Endothelial cell of umbilical vein (primary cell): ENCODE results near the gene CTXND1. TPM values are rescaled to one million over a fixed set of nuclear protein-coding genes. Genes with fewer than 3 reads are reported as not detected.

Source experiments
- BruUV-seq: library from RNA; stranded (reverse); fragments of 400-500 nt; replicated peaks from 2 replicates; lab custom pipeline; 2021; lab: Mats Ljungman, UMichigan
- CTCF ChIA-PET: fragments of 300-600, 350-600 bp; sonication (Branson Sonifier 250); formaldehyde crosslinking; loops from one replicate; lab custom pipeline; 2021; ENCODE audit warnings: antibody characterized with exemption, inconsistent platforms; lab: Charles Lee
- POLR2A ChIA-PET: fragments of 300-600, 350-600 bp; sonication (Branson Sonifier 250); formaldehyde crosslinking; loops from one replicate; lab custom pipeline; 2021; ENCODE audit warnings: antibody characterized with exemption, inconsistent platforms; lab: Charles Lee
- DNase-seq: peaks from one replicate; pipeline ENCODE4 v3.0.0-alpha.2; 2011; ENCODE audit warnings: low read depth, low spot score
- FAIRE-seq: peaks from 2 replicates; lab custom pipeline; 2011; peaks lifted over from hg19 to GRCh38; lab: Jason Lieb, UNC
- H2AFZ ChIP-seq: 2 replicates; pipeline ENCODE4 v1.6.0; 2012; ENCODE audit warnings: low read depth, low read length, control low read depth, inconsistent platforms
- H3K27ac ChIP-seq: 2 replicates; pipeline ENCODE4 v1.5.1; 2011; ENCODE audit warnings: low read depth, mild to moderate bottlenecking, control low read depth, low read length, moderate library complexity; ENCODE audit not compliant: insufficient read depth
- H3K27me3 ChIP-seq, 2 experiments: 2 replicates each; pipeline versions ENCODE4 v1.6.0 to v1.6.1; 2011; ENCODE audit warnings: low read length in 2 of 2, mixed read lengths in 1 of 2; ENCODE audit not compliant: control insufficient read depth in 2 of 2, insufficient read depth in 2 of 2
- H3K36me3 ChIP-seq, 2 experiments: 2 replicates in 1 of 2; 3 replicates in 1 of 2; pipeline ENCODE4 v1.5.1; 2011; ENCODE audit warnings: low read length in 2 of 2, mild to moderate bottlenecking in 1 of 2, moderate library complexity in 1 of 2; ENCODE audit not compliant: control insufficient read depth in 2 of 2, insufficient read depth in 2 of 2; ENCODE audit errors: extremely low read depth in 1 of 2
- H3K4me1 ChIP-seq: 3 replicates; pipeline ENCODE4 v1.5.1; 2011; ENCODE audit warnings: mild to moderate bottlenecking, low read length; ENCODE audit not compliant: control insufficient read depth, insufficient read depth; ENCODE audit errors: extremely low read depth
- H3K4me2 ChIP-seq: 2 replicates; pipeline ENCODE4 v1.6.1; 2011; ENCODE audit warnings: low read length, control low read depth, mixed read lengths; ENCODE audit not compliant: insufficient read depth
- H3K4me3 ChIP-seq, 3 experiments: fragments of 200-600 bp in 1 of 3; sonication (generic), shearing (Covaris generic) in 1 of 3; replicated peaks in 1 of 3; 2 replicates each; pipeline ENCODE4 v1.5.1; 2011 to 2016; ENCODE audit warnings: control low read depth in 3 of 3, low read length in 3 of 3, mild to moderate bottlenecking in 2 of 3, inconsistent platforms in 1 of 3, low read depth in 1 of 3, moderate library complexity in 1 of 3; ENCODE audit not compliant: insufficient read depth in 1 of 3
- H3K79me2 ChIP-seq: 2 replicates; pipeline ENCODE4 v1.6.0; 2012; ENCODE audit warnings: low read length, inconsistent platforms; ENCODE audit not compliant: control insufficient read depth, insufficient read depth
- H3K9ac ChIP-seq: replicated peaks from 2 replicates; pipeline ENCODE3; 2011; ENCODE audit warnings: low read length, control low read depth; ENCODE audit not compliant: insufficient read depth; ENCODE audit errors: extremely low read depth
- H3K9me1 ChIP-seq: replicated peaks from 3 replicates; pipeline ENCODE4 v1.6.0; 2011; ENCODE audit warnings: mild to moderate bottlenecking, low read length; ENCODE audit not compliant: control insufficient read depth, insufficient read depth; ENCODE audit errors: extremely low read depth
- H3K9me3 ChIP-seq: replicated peaks from 2 replicates; pipeline ENCODE4 v1.5.1; 2012; ENCODE audit warnings: low read length, inconsistent platforms; ENCODE audit not compliant: control insufficient read depth, insufficient read depth
- H4K20me1 ChIP-seq: replicated peaks from 2 replicates; pipeline ENCODE3; 2011; ENCODE audit warnings: mild to moderate bottlenecking, low read length; ENCODE audit not compliant: control insufficient read depth, insufficient read depth; ENCODE audit errors: extremely low read depth
- CTCF ChIP-seq, 2 donors: IDR thresholded peaks; 1 replicate in 1 of 2; 2 replicates in 1 of 2; pipeline ENCODE4 v1.5.1; 2011; ENCODE audit warnings: low read length in 2 of 2, mild to moderate bottlenecking in 2 of 2, moderate library complexity in 2 of 2, control low read depth in 1 of 2, inconsistent platforms in 1 of 2, low read depth in 1 of 2; ENCODE audit not compliant: insufficient read depth in 1 of 2; ENCODE audit errors: extremely low read depth in 1 of 2
- EZH2 ChIP-seq: IDR thresholded peaks from 2 replicates; pipeline ENCODE4 v1.6.1; 2012; ENCODE audit warnings: borderline replicate concordance, low read depth, mild to moderate bottlenecking, moderate library complexity, low read length, inconsistent platforms; ENCODE audit not compliant: severe bottlenecking
- FOS ChIP-seq: IDR thresholded peaks from 2 replicates; pipeline ENCODE4 v1.6.1; 2011; ENCODE audit warnings: mild to moderate bottlenecking, low read length, moderate library complexity, borderline replicate concordance; ENCODE audit not compliant: insufficient read depth
- GATA2 ChIP-seq: IDR thresholded peaks from 2 replicates; pipeline ENCODE4 v1.7.0; 2011; ENCODE audit warnings: low read depth, mild to moderate bottlenecking, moderate library complexity, mixed read lengths, low read length; ENCODE audit not compliant: insufficient read length, insufficient read depth
- JUN ChIP-seq: IDR thresholded peaks from 2 replicates; pipeline ENCODE4 v1.6.1; 2011; ENCODE audit warnings: borderline replicate concordance, low read depth; ENCODE audit not compliant: insufficient read length, insufficient read depth
- MAX ChIP-seq: IDR thresholded peaks from 2 replicates; pipeline ENCODE4 v1.6.1; 2011; ENCODE audit not compliant: insufficient read depth, insufficient read length
- dilution Hi-C: fragments of 300-500 bp; cut with MboI; formaldehyde crosslinking; loops from one replicate; pipeline ENCODE4 v1.15.0; 2019; ENCODE audit warnings: low sequenced_read_pairs; ENCODE audit not compliant: extremely low pct_ligation_motif_present
- intact Hi-C: fragments of 100-400 bp; cut with micrococcal nuclease; formaldehyde crosslinking; loops from one replicate; pipeline ENCODE4 v1.10.0; 2022
- polyA plus RNA-seq, 4 experiments: library from polyadenylated mRNA; depleted of rRNA in 3 of 4; stranded (reverse) in 3 of 4; unstranded in 1 of 4; fragments of >200 nt; gene quantifications; 2 replicates each; pipeline versions ENCODE4 v1.2.1 to v1.2.3, GENCODE V29; 2011 to 2012; ENCODE audit warnings: missing spikeins in 1 of 4
- total RNA-seq: library from RNA; stranded (reverse); gene quantifications from 2 replicates; pipeline ENCODE4 v1.2.3, GENCODE V29; 2021

CTXND1 gene
- total and polyA plus RNA-seq, 2 donors (not counting 3 experiments of a cell fraction or from before 2014, with no cell fraction given) = not detected

- Histone ChIP-seq H3K36me3 (no peaks in the 10 kb centered on the region), H4K20me1 (no peaks in the 10 kb centered on the region), H3K9ac (no peak overlapping the region), H3K4me2 (no peak overlapping the region), H3K4me1 (no peaks in the 10 kb centered on the region), H3K9me3 (no peaks in the 10 kb centered on the region), H3K27ac (no peak overlapping the region), H3K4me3 (no peak overlapping the region), H3K27me3 (no peaks in the 10 kb centered on the region), H3K79me2 (no peaks in the 10 kb centered on the region), H2AFZ (no peak overlapping the region), H3K9me1 (no peaks in the 10 kb centered on the region)
- FAIRE-seq (no peak), DNase-seq (no peak)
- no TSS peak for BruUV-seq
- TF ChIP-seq GATA2 (no peak), CTCF (IDR thresholded peaks at IDR 0.05; ENCODE audit: extremely low read depth in 1 of 2, insufficient read depth in 1 of 2, low read depth in 1 of 2, low read length in 2 of 2) (no peak), FOS (no peak), JUN (no peak), MAX (no peak), EZH2 (no peak)
- POLR2A ChIA-PET = no interaction called here
- dilution Hi-C loops (no loop called here), intact Hi-C loops (no loop called here)
- CTCF ChIA-PET = interaction anchor here (0.7 kb wide), 1 partner anchor 12 kb away, joined by 4 read pairs; no protein-coding TSS in a partner anchor
Observed at GRCh38 chr15:80168421-80168820, 83.6 kb downstream of the CTXND1 start.
